Endothelial cell of umbilical vein (primary cell): ENCODE results near the gene KLF4. TPM values are rescaled to one million over a fixed set of nuclear protein-coding genes. Genes with fewer than 3 reads are reported as not detected.

Experiments
- BruUV-seq: library from RNA; stranded (reverse); fragments of 400-500 nt; replicated peaks from 2 replicates; lab custom pipeline; 2021; lab: Mats Ljungman, UMichigan
- CTCF ChIA-PET: fragments of 300-600, 350-600 bp; sonication (Branson Sonifier 250); formaldehyde crosslinking; loops from one replicate; lab custom pipeline; 2021; ENCODE audit warnings: antibody characterized with exemption, inconsistent platforms; lab: Charles Lee
- POLR2A ChIA-PET: fragments of 300-600, 350-600 bp; sonication (Branson Sonifier 250); formaldehyde crosslinking; loops from one replicate; lab custom pipeline; 2021; ENCODE audit warnings: antibody characterized with exemption, inconsistent platforms; lab: Charles Lee
- DNase-seq: peaks from one replicate; pipeline ENCODE4 v3.0.0-alpha.2; 2011; ENCODE audit warnings: low read depth, low spot score
- FAIRE-seq: peaks from 2 replicates; lab custom pipeline; 2011; peaks lifted over from hg19 to GRCh38; lab: Jason Lieb, UNC
- H2AFZ ChIP-seq: 2 replicates; pipeline ENCODE4 v1.6.0; 2012; ENCODE audit warnings: low read depth, low read length, control low read depth, inconsistent platforms
- H3K27ac ChIP-seq: 2 replicates; pipeline ENCODE4 v1.5.1; 2011; ENCODE audit warnings: low read depth, mild to moderate bottlenecking, control low read depth, low read length, moderate library complexity; ENCODE audit not compliant: insufficient read depth
- H3K27me3 ChIP-seq, 2 experiments: 2 replicates each; pipeline versions ENCODE4 v1.6.0 to v1.6.1; 2011; ENCODE audit warnings: low read length in 2 of 2, mixed read lengths in 1 of 2; ENCODE audit not compliant: control insufficient read depth in 2 of 2, insufficient read depth in 2 of 2
- H3K36me3 ChIP-seq, 2 experiments: 2 replicates in 1 of 2; 3 replicates in 1 of 2; pipeline ENCODE4 v1.5.1; 2011; ENCODE audit warnings: low read length in 2 of 2, mild to moderate bottlenecking in 1 of 2, moderate library complexity in 1 of 2; ENCODE audit not compliant: control insufficient read depth in 2 of 2, insufficient read depth in 2 of 2; ENCODE audit errors: extremely low read depth in 1 of 2
- H3K4me1 ChIP-seq: 3 replicates; pipeline ENCODE4 v1.5.1; 2011; ENCODE audit warnings: mild to moderate bottlenecking, low read length; ENCODE audit not compliant: control insufficient read depth, insufficient read depth; ENCODE audit errors: extremely low read depth
- H3K4me2 ChIP-seq: 2 replicates; pipeline ENCODE4 v1.6.1; 2011; ENCODE audit warnings: low read length, control low read depth, mixed read lengths; ENCODE audit not compliant: insufficient read depth
- H3K4me3 ChIP-seq, 3 experiments: fragments of 200-600 bp in 1 of 3; sonication (generic), shearing (Covaris generic) in 1 of 3; replicated peaks in 1 of 3; 2 replicates each; pipeline ENCODE4 v1.5.1; 2011 to 2016; ENCODE audit warnings: control low read depth in 3 of 3, low read length in 3 of 3, mild to moderate bottlenecking in 2 of 3, inconsistent platforms in 1 of 3, low read depth in 1 of 3, moderate library complexity in 1 of 3; ENCODE audit not compliant: insufficient read depth in 1 of 3
- H3K79me2 ChIP-seq: 2 replicates; pipeline ENCODE4 v1.6.0; 2012; ENCODE audit warnings: low read length, inconsistent platforms; ENCODE audit not compliant: control insufficient read depth, insufficient read depth
- H3K9ac ChIP-seq: replicated peaks from 2 replicates; pipeline ENCODE3; 2011; ENCODE audit warnings: low read length, control low read depth; ENCODE audit not compliant: insufficient read depth; ENCODE audit errors: extremely low read depth
- H3K9me1 ChIP-seq: replicated peaks from 3 replicates; pipeline ENCODE4 v1.6.0; 2011; ENCODE audit warnings: mild to moderate bottlenecking, low read length; ENCODE audit not compliant: control insufficient read depth, insufficient read depth; ENCODE audit errors: extremely low read depth
- H3K9me3 ChIP-seq: replicated peaks from 2 replicates; pipeline ENCODE4 v1.5.1; 2012; ENCODE audit warnings: low read length, inconsistent platforms; ENCODE audit not compliant: control insufficient read depth, insufficient read depth
- H4K20me1 ChIP-seq: replicated peaks from 2 replicates; pipeline ENCODE3; 2011; ENCODE audit warnings: mild to moderate bottlenecking, low read length; ENCODE audit not compliant: control insufficient read depth, insufficient read depth; ENCODE audit errors: extremely low read depth
- CTCF ChIP-seq, 2 donors: IDR thresholded peaks; 1 replicate in 1 of 2; 2 replicates in 1 of 2; pipeline ENCODE4 v1.5.1; 2011; ENCODE audit warnings: low read length in 2 of 2, mild to moderate bottlenecking in 2 of 2, moderate library complexity in 2 of 2, control low read depth in 1 of 2, inconsistent platforms in 1 of 2, low read depth in 1 of 2; ENCODE audit not compliant: insufficient read depth in 1 of 2; ENCODE audit errors: extremely low read depth in 1 of 2
- EZH2 ChIP-seq: IDR thresholded peaks from 2 replicates; pipeline ENCODE4 v1.6.1; 2012; ENCODE audit warnings: borderline replicate concordance, low read depth, mild to moderate bottlenecking, moderate library complexity, low read length, inconsistent platforms; ENCODE audit not compliant: severe bottlenecking
- FOS ChIP-seq: IDR thresholded peaks from 2 replicates; pipeline ENCODE4 v1.6.1; 2011; ENCODE audit warnings: mild to moderate bottlenecking, low read length, moderate library complexity, borderline replicate concordance; ENCODE audit not compliant: insufficient read depth
- GATA2 ChIP-seq: IDR thresholded peaks from 2 replicates; pipeline ENCODE4 v1.7.0; 2011; ENCODE audit warnings: low read depth, mild to moderate bottlenecking, moderate library complexity, mixed read lengths, low read length; ENCODE audit not compliant: insufficient read length, insufficient read depth
- JUN ChIP-seq: IDR thresholded peaks from 2 replicates; pipeline ENCODE4 v1.6.1; 2011; ENCODE audit warnings: borderline replicate concordance, low read depth; ENCODE audit not compliant: insufficient read length, insufficient read depth
- MAX ChIP-seq: IDR thresholded peaks from 2 replicates; pipeline ENCODE4 v1.6.1; 2011; ENCODE audit not compliant: insufficient read depth, insufficient read length
- MYC ChIP-seq: IDR thresholded peaks from one replicate; pipeline ENCODE4 v1.6.1; 2011; ENCODE audit warnings: mild to moderate bottlenecking, low read depth, low read length
- POLR2A ChIP-seq: IDR thresholded peaks from 2 replicates; pipeline ENCODE4 v1.6.1; 2012; ENCODE audit warnings: low read depth, mild to moderate bottlenecking, control low read depth, low read length
- POLR2AphosphoS5 ChIP-seq: IDR thresholded peaks from 2 replicates; pipeline ENCODE4 v1.6.1; 2012; ENCODE audit warnings: low read depth, mild to moderate bottlenecking, control low read depth, low read length, moderate library complexity; ENCODE audit not compliant: insufficient read depth
- dilution Hi-C: fragments of 300-500 bp; cut with MboI; formaldehyde crosslinking; loops from one replicate; pipeline ENCODE4 v1.15.0; 2019; ENCODE audit warnings: low sequenced_read_pairs; ENCODE audit not compliant: extremely low pct_ligation_motif_present
- intact Hi-C: fragments of 100-400 bp; cut with micrococcal nuclease; formaldehyde crosslinking; loops from one replicate; pipeline ENCODE4 v1.10.0; 2022
- polyA plus RNA-seq, 4 experiments: library from polyadenylated mRNA; depleted of rRNA in 3 of 4; stranded (reverse) in 3 of 4; unstranded in 1 of 4; fragments of >200 nt; gene quantifications; 2 replicates each; pipeline versions ENCODE4 v1.2.1 to v1.2.3, GENCODE V29; 2011 to 2012; ENCODE audit warnings: missing spikeins in 1 of 4
- total RNA-seq: library from RNA; stranded (reverse); gene quantifications from 2 replicates; pipeline ENCODE4 v1.2.3, GENCODE V29; 2021

KLF4 gene
- total and polyA plus RNA-seq, 2 donors (not counting 3 experiments of a cell fraction or from before 2014, with no cell fraction given): 1.5 to 2.4 TPM

- dilution Hi-C loops (no loop called here), intact Hi-C loops (no loop called here)
- peaks cover 15% of the 10 kb centered on the region for H3K4me1 ChIP-seq
- H3K27ac ChIP-seq: no peak overlapping the region
- no peak overlapping the region for H3K4me3 ChIP-seq
- H3K4me2 ChIP-seq: no peak overlapping the region
- H3K27me3 ChIP-seq: no peaks in the 10 kb centered on the region
- no peaks in the 10 kb centered on the region for H3K9me1 ChIP-seq
- H2AFZ ChIP-seq: no peak overlapping the region
- FAIRE-seq (no peak), DNase-seq (no peak)
- no peaks in the 10 kb centered on the region for H3K79me2 ChIP-seq
- no peaks in the 10 kb centered on the region for H4K20me1 ChIP-seq
- TF ChIP-seq JUN (no peak), MAX (no peak), FOS (no peak), POLR2AphosphoS5 (no peak), MYC (no peak), GATA2 (no peak), CTCF (IDR thresholded peaks at IDR 0.05; ENCODE audit: extremely low read depth in 1 of 2, insufficient read depth in 1 of 2, low read depth in 1 of 2, low read length in 2 of 2) (no peak), EZH2 (no peak), POLR2A (no peak)
- no TSS peak for BruUV-seq
- CTCF ChIA-PET: no interaction called here
- POLR2A ChIA-PET: no interaction called here
- no peak overlapping the region for H3K9ac ChIP-seq
- H3K9me3 ChIP-seq: no peaks in the 10 kb centered on the region
- H3K36me3 ChIP-seq: no peaks in the 10 kb centered on the region
These were observed 12.9 kb upstream of the KLF4 start for GRCh38 chr9:107502464-107502863.
